Stimulated activated CD8-positive, alpha-beta memory T cell treated with anti-CD3 and anti-CD28 coated beads, Interleukin-2, amount 100 ng/mL, for 48 hours (primary cell): ENCODE data around the gene ZNF710.

Experiments used
- DNase-seq, 2 donors: peaks; one replicate each; pipeline ENCODE4 v3.0.0-alpha.2; 2020; ENCODE audit warnings: low read depth in 2 of 2

The ZNF710 gene

GRCh38 chr15:90080818-90081393 is 79.8 kb downstream of the ZNF710 start:
- DNase-seq: no peak

DNA sequence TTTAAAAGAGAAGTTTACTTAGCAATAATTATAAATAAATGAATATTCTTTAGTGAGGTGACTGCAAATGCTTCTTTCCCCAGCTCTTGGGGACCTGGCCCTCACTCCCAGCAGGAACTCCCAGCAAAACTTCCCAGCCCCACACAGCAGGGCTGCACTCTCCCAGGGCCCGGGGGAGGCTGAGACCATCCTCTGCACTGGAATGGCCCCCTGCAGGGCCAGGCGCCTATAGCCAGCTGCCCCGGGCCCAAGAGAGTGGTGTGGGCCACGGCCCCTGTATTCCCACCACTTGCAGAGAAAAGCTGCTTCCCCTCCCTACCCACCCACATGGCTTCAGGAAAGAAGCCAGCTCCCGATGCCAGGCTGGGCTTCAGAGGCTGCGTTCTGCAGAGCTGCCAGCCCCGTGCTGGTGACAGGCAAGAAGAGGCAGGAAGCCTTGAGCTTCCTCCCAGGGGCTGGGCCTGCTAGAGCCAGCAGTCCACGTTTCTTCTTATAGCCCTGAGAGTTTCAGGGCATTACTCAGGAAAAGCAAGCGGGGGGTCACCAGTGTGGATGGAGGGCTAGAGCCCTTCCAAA is 81.1 kb downstream of the ZNF710 start:
- no peak for DNase-seq

DNA sequence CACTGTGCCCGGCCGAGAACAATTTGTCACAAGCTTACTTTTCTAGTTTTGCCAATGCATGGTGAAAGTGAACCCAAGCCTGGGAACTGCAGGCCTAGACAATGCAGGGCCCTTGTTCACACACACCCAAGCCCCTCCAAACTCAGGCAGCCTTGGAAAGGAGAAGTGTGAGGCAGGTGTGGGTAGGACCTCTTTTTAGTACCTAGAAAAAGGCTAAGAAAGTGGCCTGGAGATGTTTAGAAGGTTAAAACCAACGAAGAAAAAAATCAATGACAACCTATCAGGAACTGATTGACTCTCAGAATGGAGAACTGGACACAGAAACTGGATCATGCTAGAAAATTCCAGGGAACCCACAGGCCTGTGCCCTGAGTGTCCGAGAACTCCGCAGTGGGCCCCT is 82.3 kb downstream of the ZNF710 start:
- no peak for DNase-seq

GRCh38 chr15:90083954-90084607 is 83.0 kb downstream of the ZNF710 start:
- no peak for DNase-seq

- no peak for DNase-seq
These were observed 83.8 kb downstream of the ZNF710 start for GRCh38 chr15:90084876-90085423.

- no peak for DNase-seq
These were observed 84.4 kb downstream of the ZNF710 start for GRCh38 chr15:90085565-90085964.

- DNase-seq: no peak
These were observed 85.7 kb downstream of the ZNF710 start for GRCh38 chr15:90086868-90087268.

GRCh38 chr15:90087454-90088154 is 86.5 kb downstream of the ZNF710 start:
- DNase-seq: no peak

- DNase-seq: no peak
These were observed 89.2 kb downstream of the ZNF710 start for GRCh38 chr15:90090226-90090848.

DNA sequence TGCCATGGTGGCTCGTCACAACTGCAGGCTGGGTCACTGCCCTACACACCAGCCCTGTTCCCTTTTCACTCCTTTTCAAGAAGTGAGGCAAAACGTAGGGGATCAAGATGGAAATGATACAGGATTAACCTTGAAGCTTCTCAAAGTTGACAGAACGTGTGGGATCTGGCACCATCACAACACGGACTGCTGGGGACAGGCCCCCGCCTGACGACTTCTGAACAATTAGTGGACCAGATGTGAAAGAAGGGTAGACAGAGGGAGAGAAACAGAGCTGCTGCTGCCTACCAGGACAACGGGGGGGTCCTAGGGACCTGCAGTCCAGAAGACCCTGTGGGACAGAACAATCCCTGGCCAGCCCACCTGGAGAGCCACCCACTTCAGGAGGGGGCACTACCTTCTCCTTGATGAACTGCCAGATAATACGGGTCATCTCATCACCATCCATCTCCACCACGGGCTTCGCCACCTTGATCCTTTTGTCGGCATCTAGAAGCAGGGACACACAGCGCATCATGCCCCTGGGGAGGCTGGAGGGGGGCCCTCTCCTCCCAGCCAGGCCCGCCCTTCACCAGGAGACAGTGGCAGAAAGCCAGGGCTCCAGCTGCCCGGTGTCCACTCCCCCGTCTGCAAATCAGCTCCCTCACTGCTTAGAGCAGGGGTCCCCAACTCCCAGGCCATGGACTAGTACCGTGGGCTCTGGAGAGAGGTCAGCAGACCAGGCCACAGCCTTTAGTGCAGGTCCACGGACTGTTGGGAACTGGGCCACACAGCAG is 90.2 kb downstream of the ZNF710 start:
- DNase-seq: no peak

GRCh38 chr15:90095521-90095959 is 94.4 kb downstream of the ZNF710 start:
- DNase-seq: no peak

DNA sequence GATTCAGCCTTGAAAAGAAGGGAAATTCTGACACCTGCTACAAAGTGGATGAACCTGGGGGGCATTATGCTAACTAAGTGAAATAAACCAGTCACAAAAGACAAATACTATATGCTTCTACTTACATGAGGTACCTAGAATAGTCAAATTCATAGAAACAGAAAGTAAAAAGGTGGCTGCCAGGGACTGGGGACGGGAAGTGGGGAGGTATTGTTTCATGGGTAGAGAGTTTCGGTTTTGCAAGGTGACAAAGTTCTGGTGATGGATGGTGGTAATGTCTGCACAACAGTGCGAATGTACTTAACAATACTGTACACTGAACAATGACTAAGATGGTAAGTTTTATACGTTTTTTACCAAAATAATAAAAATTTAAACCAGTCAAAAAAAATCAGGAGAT is 96.4 kb downstream of the ZNF710 start:
- DNase-seq: no peak

GRCh38 chr15:90099072-90099867 is 98.1 kb downstream of the ZNF710 start:
- DNase-seq: no peak

DNA sequence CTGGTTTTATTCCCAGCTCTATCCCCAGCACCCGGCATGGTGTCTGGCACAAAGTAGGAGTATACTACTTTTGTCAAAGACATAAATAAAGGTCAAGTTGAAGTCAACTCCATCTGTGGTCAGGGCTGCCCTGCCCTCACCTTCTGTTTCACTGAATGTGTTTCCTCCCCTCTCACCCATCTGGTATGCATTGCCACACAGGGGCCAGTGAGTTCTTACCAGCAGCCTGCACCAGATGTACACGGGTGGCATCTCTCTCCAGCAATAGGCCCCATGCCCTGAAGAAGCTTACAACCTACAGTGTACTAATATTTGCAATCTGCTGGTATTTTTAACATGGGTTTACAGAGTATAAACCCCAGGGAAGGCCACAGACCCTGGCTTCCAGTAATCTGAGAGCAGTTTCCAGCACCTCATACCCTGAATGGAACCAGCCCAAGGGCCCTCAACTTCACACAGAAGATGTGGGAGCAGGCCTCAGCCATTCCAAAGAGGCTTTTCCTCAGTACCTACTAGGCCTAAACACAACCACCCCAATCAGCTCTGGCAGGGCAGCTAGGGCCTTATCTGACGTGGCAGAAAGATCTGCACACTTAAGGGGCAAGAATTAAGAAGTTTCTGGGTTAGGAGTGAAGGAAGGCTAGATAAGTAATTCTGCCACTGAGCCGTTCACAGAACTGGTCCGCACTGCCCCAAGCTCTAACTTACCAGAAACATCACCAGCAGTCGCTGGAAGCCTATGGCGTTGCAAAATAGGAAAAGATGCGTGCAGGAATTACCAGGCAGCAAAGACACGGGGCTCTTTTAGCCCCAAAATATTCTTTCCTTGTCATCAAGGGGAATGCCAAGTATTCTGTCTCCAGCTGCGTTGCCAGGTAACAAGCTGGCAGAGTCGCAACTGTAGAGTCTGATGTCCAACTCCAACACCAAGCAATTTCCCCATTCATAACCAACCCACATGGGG is 99.0 kb downstream of the ZNF710 start:
- no peak for DNase-seq

DNA sequence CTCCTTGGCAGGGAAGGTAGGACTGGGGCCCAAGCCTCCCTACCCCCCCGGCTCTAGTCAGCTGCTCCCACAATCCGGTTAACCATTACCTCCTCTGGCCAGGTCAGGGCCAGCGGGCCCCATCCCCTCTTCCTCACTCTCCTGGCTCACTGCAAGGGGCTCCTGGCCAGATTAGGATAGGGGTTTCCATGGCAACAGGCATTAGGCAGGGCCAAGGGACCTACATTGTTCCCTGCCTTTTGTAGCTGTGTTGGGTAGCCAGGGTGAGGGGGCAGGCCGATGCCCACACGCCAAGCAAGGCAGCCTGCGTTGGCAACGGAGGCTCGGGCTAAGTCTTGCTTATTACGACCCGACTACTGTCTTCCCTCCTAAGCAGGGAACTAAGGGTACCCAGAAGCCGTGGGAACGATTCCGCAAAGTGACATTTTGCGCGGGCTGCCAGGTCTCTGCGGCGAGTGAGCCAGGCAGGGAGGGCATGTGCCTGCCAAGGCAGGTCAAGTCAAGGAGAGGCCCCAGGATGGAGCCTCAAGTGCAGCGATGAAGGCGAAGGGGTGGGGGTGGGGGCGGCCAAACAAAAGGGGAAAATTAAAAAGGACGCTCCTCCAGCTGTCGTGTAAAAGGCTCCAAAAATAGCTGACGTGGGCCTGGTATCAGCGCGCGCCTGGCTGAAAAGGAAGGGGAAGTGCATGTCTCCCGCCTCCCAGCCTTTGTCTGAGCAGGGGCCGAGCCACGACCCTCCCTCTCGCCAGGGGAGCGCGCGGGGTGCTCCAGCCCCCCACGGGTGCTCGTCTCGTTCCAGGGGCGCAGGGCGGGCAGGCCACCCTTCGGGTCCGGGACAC is 100.2 kb downstream of the ZNF710 start:
- peak in 1 of 2 donors; percentile 9 for DNase-seq

DNA sequence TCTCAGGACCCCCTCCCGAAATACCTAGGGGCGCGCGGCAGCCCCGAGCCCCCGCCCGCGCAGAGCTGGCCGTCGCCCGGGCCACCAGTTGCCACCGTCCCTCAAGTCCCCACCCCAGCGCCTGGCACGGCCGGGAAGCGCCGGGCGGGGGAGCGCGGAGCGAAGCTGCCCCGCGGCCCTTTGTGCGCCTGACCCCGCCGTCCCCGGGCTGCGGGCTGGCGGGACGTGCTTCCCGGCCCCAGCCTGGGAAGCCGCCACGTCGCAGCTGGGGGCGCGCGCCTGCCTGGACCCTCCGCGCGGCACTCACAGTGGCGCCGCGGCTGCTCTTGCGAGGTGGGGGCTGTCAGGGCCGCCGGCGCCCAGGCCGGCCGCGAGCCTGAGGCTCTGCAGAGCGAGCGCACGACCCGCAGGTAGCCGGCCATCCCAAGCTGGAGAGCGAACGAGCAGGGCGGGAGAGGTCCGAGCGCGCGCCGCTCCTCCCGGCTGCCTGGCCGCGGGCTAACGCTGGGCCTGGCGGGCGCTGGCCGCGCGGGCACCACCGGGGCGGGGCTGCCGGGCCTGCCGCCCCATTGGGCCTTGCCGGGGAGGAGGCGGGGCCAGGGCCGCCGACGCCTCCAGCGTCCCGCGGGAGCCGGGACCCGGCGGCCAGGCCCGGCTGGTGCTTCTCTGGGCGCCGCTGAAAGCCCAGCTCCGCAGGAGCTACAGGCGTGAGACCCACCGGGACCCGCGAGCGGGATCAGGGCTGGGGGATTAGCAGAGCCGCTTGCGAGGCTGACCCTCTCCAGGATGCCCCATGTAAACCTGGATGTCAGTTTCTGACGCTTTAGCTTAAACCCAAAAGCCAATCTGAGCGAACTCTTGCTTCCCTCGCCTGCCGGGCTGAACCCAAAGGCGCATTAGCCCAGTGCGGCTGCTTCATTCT is 101.1 kb downstream of the ZNF710 start, which contains the start of gene IDH2:
TSS of gene IDH2 (minus strand) at position 500 of the 922 bp plus-strand sequence. CDS start at position 422, 78 bp downstream.
- peak; percentile 62 to 68 for DNase-seq

GRCh38 chr15:90103701-90104329 is 102.7 kb downstream of the ZNF710 start:
- no peak for DNase-seq
